MCF 10A (cell line): ENCODE data around the gene TANC1. TPM values are rescaled to one million over a fixed set of nuclear protein-coding genes. Genes with fewer than 3 reads are reported as not detected.

ENCODE experiments used
- BruUV-seq: library from RNA; stranded (reverse); fragments of 400-500 nt; replicated peaks from 2 replicates; lab custom pipeline; 2021; lab: Mats Ljungman, UMichigan
- CTCF ChIA-PET: fragments of 300-600 bp; sonication (Branson Sonifier 250); formaldehyde crosslinking; extraction: SDS; loops from one replicate; lab custom pipeline; 2021; ENCODE audit warnings: antibody characterized with exemption, inconsistent platforms; lab: Yijun Ruan, JAX
- POLR2A ChIA-PET: fragments of 300-600, 350-650 bp; sonication (Branson Sonifier 250); formaldehyde crosslinking; extraction: SDS; loops from one replicate; lab custom pipeline; 2020; ENCODE audit warnings: antibody characterized with exemption, inconsistent platforms; lab: Yijun Ruan, JAX
- DNase-seq: peaks from one replicate; pipeline ENCODE4 v3.0.0-alpha.2; 2018; ENCODE audit not compliant: unreplicated experiment
- H3K27ac Mint-ChIP-seq: one replicate; pipeline ENCODE4 v1.8.0; 2022; ENCODE audit warnings: mild to moderate bottlenecking, low read depth, mixed read lengths; ENCODE audit not compliant: unreplicated experiment
- H3K27me3 Mint-ChIP-seq: one replicate; pipeline ENCODE4 v1.8.0; 2022; ENCODE audit warnings: mixed read lengths; ENCODE audit not compliant: insufficient read depth, unreplicated experiment
- H3K36me3 Mint-ChIP-seq: one replicate; pipeline ENCODE4 v1.8.0; 2022; ENCODE audit warnings: mild to moderate bottlenecking, moderate library complexity, mixed read lengths; ENCODE audit not compliant: insufficient read depth, unreplicated experiment
- H3K4me1 Mint-ChIP-seq: one replicate; pipeline ENCODE4 v1.8.0; 2022; ENCODE audit warnings: mixed read lengths; ENCODE audit not compliant: insufficient read depth, unreplicated experiment
- H3K4me3 Mint-ChIP-seq: one replicate; pipeline ENCODE4 v1.8.0; 2022; ENCODE audit warnings: mild to moderate bottlenecking, moderate library complexity, mixed read lengths; ENCODE audit not compliant: unreplicated experiment
- H3K9me3 Mint-ChIP-seq: one replicate; pipeline ENCODE4 v1.8.0; 2022; ENCODE audit warnings: mixed read lengths; ENCODE audit not compliant: unreplicated experiment
- CTCF ChIP-seq: fragments of 200-600 bp; IDR thresholded peaks from one replicate; pipeline ENCODE4 v1.8.0; 2022; ENCODE audit warnings: antibody characterized with exemption, mild to moderate bottlenecking; ENCODE audit not compliant: unreplicated experiment
- intact Hi-C: fragments of 100-400 bp; cut with micrococcal nuclease; formaldehyde crosslinking; loops from 2 replicates; pipeline ENCODE4 v1.14.1; 2022
- total RNA-seq: library from RNA; stranded (reverse); gene quantifications from 2 replicates; pipeline ENCODE4 v1.2.3, GENCODE V29; 2022

Gene TANC1
- total RNA-seq, 1 experiment from 2014 or later = 35.3 TPM

GRCh38 chr2:159054032-159054334, 85.5 kb downstream of the TANC1 start:
- ChIA-PET CTCF (interaction anchor here (0.8 to 2.2 kb wide), 4 partner anchors 19 to 163 kb away, joined by 3 to 6 read pairs (median 4); no protein-coding TSS in a partner anchor), POLR2A (interaction anchor here (1.1 to 3.6 kb wide), 2 partner anchors 9 to 86 kb away, joined by 3 to 15 read pairs; partner anchors contain the start of gene TANC1)
- H3K36me3 Mint-ChIP-seq = peaks cover 12% of the 10 kb centered on the region
- peak overlapping the region; percentile 4 for H3K27ac Mint-ChIP-seq
- H3K4me1 Mint-ChIP-seq = peaks cover 5% of the 10 kb centered on the region
- no peak overlapping the region for H3K4me3 Mint-ChIP-seq
- no peaks in the 10 kb centered on the region for H3K27me3 Mint-ChIP-seq
- intact Hi-C loops = no loop called here
- no TSS peak for BruUV-seq
- no peak for TF ChIP-seq CTCF
- no peak for DNase-seq
- no peaks in the 10 kb centered on the region for H3K9me3 Mint-ChIP-seq

GRCh38 chr2:159054985-159055384, 86.5 kb downstream of the TANC1 start:
- ChIA-PET CTCF (interaction anchor here (0.5 to 2.2 kb wide), 6 partner anchors 9 to 164 kb away, joined by 3 to 6 read pairs (median 4); no protein-coding TSS in a partner anchor), POLR2A (interaction anchor here (0.6 to 3.6 kb wide), 4 partner anchors 10 to 69 kb away, joined by 3 to 15 read pairs (median 4); no protein-coding TSS in a partner anchor)
- Mint-ChIP-seq H3K9me3 (no peaks in the 10 kb centered on the region), H3K4me3 (no peak overlapping the region), H3K4me1 (peaks cover 11% of the 10 kb centered on the region), H3K36me3 (peaks cover 14% of the 10 kb centered on the region), H3K27me3 (no peaks in the 10 kb centered on the region), H3K27ac (no peak overlapping the region)
- TF ChIP-seq CTCF = no peak
- no peak for DNase-seq
- BruUV-seq = no TSS peak
- intact Hi-C loops = no loop called here

- H3K9me3 Mint-ChIP-seq = no peaks in the 10 kb centered on the region
- no peak overlapping the region for H3K27ac Mint-ChIP-seq
- no peak for DNase-seq
- intact Hi-C loops = no loop called here
- peaks cover 21% of the 10 kb centered on the region for H3K4me1 Mint-ChIP-seq
- H3K27me3 Mint-ChIP-seq = no peaks in the 10 kb centered on the region
- ChIA-PET POLR2A (no interaction called here), CTCF (no interaction called here)
- no peak overlapping the region for H3K4me3 Mint-ChIP-seq
- BruUV-seq = no TSS peak
- no peak for TF ChIP-seq CTCF
- H3K36me3 Mint-ChIP-seq = peaks cover 18% of the 10 kb centered on the region
These were observed 92.1 kb downstream of the TANC1 start for GRCh38 chr2:159060518-159060917.

GRCh38 chr2:159063677-159064076, 95.2 kb downstream of the TANC1 start:
- BruUV-seq = no TSS peak
- ChIA-PET CTCF (interaction anchor here (0.5 to 3.1 kb wide), 7 partner anchors 8 to 55 kb away, joined by 3 to 14 read pairs (median 4); no protein-coding TSS in a partner anchor), POLR2A (interaction anchor here (1.1 to 1.9 kb wide), 4 partner anchors 12 to 22 kb away, joined by 3 to 6 read pairs (median 4); no protein-coding TSS in a partner anchor)
- no peaks in the 10 kb centered on the region for H3K9me3 Mint-ChIP-seq
- TF ChIP-seq CTCF = no peak
- DNase-seq = no peak
- H3K27ac Mint-ChIP-seq = no peak overlapping the region
- intact Hi-C loops = loop anchor here (2.0 kb wide), 1 partner anchor 65 kb away; no protein-coding TSS in a partner anchor
- H3K36me3 Mint-ChIP-seq = peaks cover 28% of the 10 kb centered on the region
- peaks cover 23% of the 10 kb centered on the region for H3K4me1 Mint-ChIP-seq
- H3K27me3 Mint-ChIP-seq = no peaks in the 10 kb centered on the region
- no peak overlapping the region for H3K4me3 Mint-ChIP-seq
